HG03066 (cell line): ENCODE measurements around the gene CCNQ.

Experiments used
- ATAC-seq: cut with Tn5 transposase; IDR thresholded peaks from one replicate; pipeline ENCODE4 v1.9.1; 2021; ENCODE audit warnings: low read depth; ENCODE audit not compliant: unreplicated experiment

CCNQ gene

DNA sequence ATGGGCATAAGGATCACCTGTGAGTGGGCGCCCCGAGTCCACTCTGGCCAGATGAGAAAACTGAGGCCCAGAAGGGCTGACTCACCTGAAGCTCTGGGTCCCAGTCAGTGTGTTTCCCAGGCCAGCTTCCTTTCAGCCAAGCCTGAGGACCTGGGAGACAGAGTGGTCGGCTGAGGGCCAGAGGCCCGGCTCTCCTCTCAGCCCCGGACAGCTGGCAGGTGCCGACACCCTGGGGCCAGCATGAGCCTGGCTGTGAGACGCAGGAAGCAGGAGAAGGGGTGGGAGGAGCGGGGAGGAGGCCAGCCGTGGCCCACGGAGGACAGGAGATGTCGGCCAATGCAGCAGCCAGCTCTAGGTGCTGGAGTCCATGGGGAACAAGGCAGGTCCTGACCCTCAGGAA is 52.6 kb downstream of the CCNQ start:
- ATAC-seq: no peak

DNA sequence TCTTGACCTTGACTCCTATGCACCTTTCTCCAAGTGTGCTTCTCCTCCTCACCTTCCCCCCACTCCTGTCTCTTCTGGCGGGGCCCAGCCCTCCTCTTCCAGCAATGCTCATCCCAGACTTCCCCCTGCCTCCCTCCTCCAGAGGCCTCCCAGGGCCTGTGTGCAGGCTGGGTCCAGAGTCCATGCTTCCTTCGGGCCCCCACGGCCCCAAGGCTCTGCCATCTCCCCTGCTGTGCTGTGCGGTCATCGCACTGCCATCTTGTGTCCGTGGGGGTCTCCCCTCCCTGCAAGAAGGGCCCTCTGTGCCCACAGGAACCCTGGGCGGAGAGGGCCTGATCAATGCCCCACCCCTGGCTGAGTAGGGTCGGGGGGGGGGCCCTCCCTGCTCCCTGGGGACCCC is 54.2 kb downstream of the CCNQ start:
- no peak for ATAC-seq

DNA sequence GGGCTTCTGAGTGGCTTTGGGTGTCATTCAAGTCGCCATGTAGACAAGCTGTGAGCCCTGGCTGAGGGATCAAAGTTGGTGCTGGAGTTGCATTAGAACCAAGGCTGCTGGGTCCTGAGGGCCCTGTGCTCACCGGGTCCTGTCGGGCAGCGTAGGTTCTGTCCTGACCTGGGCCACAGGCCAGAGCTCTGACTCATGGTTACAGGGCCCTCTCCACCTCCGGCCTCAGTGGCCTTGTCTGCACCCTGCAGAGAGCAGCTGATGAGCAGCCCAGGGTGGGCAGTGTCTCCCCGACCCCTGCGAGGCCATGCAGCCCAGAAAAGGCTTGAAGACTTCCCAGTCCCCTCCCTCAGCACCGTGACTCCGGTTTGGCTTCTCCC is 59.0 kb downstream of the CCNQ start:
- no peak for ATAC-seq

DNA sequence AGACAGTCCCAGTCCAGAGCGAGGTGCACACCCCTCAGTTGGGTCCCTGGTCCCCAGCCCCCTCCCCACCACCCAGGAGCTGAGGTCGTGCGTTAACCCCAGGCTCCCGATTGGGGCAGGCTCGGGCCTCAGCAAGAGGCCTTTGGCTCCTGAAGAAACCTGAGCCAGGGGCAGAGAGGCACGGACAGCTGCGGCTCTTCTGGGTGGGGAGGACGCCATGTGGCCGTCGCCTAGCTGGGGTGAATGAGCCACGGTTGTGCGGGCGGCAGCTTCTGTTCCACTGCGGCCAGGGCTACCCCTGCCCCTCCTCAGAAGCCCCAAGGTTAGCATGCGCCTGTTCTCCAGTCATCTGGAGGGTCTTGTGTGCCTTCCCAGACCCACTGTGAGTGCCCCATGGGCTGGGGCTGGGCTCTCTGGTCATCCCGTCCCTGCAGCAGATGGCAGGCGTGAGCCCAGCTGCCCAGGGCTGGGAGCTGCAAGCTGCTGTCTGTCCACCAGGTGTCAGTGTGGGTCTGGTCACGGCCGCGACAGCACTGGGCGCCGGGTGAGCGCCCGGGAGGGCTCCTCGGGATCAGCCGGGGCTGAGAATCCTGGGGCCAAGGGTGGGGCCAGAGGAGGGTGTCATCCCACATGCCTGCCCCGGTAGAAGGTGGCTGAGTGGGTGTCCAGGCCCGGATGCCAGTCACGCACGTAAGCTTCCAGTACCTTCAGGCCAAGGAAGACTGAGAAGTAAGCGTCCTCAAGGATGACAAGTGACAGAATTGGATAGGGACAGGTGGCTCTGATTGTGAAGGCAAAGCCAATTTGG is 59.6 kb downstream of the CCNQ start:
- ATAC-seq: peak; percentile 85

DNA sequence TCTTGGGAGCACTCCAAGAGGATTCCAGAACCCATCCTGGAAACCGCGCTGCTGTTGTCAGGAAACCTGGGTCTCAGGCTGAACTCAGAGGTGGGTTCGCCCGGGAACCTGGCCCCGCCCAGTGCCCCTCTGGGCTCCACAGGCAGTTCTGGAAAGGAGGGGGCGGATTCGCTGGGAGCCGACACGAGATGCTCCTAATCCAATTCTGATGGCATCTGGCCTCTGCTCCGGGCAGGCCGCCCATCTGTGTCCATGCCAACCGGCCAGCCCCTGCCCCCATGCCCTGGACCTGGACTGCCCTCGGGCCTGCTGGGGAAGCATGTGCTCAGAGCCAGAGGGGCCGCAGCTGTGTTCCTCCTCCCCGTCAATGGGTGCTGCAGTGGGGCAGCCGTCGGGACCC is 60.5 kb downstream of the CCNQ start:
- ATAC-seq: no peak
